ENCODE measurements around the gene PTCD1.
A peak's percentile ranks its signal among the peaks of the same experiment; 100 is the strongest.

GRCh38 chr7:99438573-99439480 is at the start of gene PTCD1, which contains the start of gene CPSF4:
- TF ChIP-seq CTCF (conservative IDR thresholded peaks at IDR 0.05) = no peak
- peak; percentile 33; the same call in 1 of the 2 replicates for TF ChIP-seq ZFX (IDR thresholded peaks at IDR 0.05)

Data from C4-2B (cell line).